Amniotic epithelial cell (primary cell): ENCODE data around the gene CLEC16A.
A peak's percentile ranks its signal among the peaks of the same experiment; 100 is the strongest.
"Not testable (repeated sequence)": the region's sequence is repeated elsewhere in the genome, so short reads cannot be mapped to it uniquely, and the experiment has no call there.

Experiments
- DNase-seq: peaks from one replicate; pipeline ENCODE4 v3.0.0-alpha.2; 2010; ENCODE audit warnings: low read depth

CLEC16A gene

GRCh38 chr16:10926094-10926493 lies 18.3 kb upstream of the CLEC16A start:
- DNase-seq, result no peak

DNA sequence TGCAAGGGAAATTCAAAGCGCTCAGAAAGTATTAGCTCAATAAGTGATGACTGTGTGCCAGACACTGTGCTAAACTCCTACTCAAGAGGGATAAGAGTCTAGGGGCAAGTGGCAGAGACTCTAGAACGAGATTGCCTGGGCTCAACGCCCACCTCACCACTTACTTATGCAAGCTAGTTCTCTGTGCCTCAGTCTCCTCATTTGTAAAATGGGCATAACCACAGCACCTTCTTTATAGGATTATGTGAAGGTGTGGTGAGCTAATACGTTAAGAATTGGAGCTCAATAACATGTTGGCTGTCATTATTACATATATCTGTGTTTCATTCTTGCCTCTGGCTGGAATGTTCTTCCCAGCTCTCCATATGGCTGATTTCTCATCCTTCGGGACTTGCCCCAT lies 17.5 kb upstream of the CLEC16A start:
- DNase-seq, result no peak

GRCh38 chr16:10927497-10928112 lies 16.8 kb upstream of the CLEC16A start:
- DNase-seq, result no peak

DNA sequence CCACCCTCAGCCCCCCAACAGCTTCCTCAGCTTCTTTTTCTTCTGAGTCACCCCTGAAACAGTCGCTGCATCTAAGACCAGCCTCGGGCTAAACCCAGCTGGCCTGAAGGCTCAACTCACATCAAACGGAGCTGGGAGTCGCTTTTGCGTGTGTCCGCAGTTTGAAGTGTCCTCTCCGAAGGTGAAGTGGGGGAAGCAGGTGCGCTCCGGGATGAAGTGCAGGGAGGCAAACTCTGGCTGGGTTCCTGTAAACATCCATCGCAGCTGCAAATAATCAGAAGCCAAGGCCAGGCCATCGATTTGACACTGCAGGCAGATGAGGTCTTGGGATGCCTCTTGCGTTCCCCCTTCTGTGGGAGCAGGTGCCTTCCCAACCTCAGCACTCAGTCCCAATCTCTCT lies 15.3 kb upstream of the CLEC16A start:
- not testable (repeated sequence) for DNase-seq

- DNase-seq, result no peak
These were observed 14.3 kb upstream of the CLEC16A start for GRCh38 chr16:10929853-10930754.

DNA sequence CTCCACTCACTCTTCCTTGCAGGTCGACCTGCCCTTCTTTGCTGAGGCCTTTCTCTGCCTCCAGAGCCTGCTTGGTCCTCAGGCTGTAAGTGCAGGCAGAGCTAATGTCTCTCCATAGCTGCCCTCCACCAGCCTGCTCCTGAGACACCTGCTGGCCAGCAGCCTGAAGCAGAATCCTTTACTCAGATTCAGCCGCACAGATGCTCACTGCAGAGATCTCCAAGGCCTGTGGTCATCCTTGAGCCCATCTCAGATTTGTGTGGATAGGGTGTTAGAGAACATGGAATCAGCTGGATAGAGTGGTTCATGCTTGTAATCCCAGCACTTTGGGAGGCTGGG lies 13.6 kb upstream of the CLEC16A start:
- DNase-seq, result no peak

GRCh38 chr16:10931134-10931533 lies 13.2 kb upstream of the CLEC16A start:
- no peak for DNase-seq

GRCh38 chr16:10931977-10932632 lies 12.3 kb upstream of the CLEC16A start:
- DNase-seq, result no peak

DNA sequence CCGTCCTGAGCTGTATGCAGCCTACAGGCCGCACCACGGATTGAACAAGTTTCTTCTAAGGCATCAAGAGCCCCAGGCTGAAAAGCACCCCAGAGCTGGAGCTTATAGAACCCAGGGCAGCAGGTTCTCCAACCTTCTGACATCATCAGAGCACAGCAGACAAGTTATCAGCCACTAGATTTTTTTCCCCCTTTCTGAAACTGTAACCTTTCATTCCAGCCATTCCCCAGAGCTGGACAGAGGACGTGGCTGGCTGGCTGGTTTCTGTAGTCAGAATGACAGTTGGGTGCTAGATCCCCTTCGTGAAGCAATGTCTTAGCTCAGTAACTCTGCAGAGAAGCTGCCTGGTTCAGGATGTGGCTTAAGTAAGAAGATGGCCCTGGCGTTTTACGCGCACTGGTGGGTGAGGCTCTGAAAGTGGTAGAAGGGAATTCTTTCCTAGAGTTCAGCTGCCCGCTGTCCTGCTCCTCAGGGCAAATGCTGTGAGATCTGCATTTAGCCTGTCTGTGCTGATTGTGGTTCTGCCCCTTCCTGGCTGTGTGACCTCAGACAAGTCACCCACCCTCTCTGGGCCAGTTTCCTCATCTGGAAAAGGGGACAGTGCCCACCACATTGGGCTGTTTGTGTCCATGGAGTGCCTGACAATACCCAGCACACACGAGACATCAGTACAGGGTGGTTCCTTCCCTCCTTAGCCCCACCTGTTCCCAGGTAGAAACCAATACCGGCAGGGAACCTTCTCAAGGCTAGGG lies 11.2 kb upstream of the CLEC16A start:
- DNase-seq, result peak; percentile 44

GRCh38 chr16:10933865-10934264 lies 10.5 kb upstream of the CLEC16A start:
- no peak for DNase-seq

GRCh38 chr16:10934325-10935107 lies 9.8 kb upstream of the CLEC16A start:
- DNase-seq, result no peak

GRCh38 chr16:10935226-10935915 lies 9.0 kb upstream of the CLEC16A start:
- no peak for DNase-seq

GRCh38 chr16:10936272-10936984 lies 7.9 kb upstream of the CLEC16A start:
- no peak for DNase-seq

DNA sequence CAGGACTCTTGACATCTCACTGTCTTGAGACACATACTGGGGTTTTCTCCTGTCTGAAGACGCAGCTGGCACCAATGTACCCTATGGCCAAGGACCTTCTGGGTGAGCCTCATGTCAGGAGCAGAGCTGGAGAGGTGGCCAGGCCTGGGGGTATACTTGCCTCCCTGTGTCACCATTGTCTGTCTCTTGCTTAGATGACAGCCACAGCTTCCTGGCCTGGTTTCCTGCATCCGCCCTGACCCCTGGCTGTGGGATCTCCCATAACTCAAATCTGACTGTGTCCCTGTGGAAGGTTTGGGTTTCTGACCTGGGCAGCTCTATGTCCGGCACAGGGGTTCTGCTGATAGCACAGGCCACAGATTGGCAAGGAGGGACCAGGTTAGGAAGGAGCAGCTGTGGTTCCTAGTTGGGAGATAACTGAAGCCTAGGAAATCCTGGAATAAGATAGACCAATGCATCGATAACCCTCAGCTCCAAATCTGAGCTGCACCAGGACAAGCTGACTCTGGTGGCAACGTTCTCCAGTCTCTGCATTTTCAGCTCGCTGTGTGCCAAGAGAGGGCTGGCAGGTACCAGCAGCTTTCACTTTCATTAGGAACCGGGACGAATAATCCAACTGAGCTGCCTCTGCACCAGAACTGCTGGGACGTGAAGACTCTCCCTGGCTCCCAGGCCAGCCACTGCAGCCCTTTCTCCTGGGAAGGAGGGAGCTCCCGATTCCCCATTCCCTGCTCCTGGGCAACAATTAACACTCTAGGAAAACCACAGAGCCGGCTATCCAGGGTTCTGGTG lies 7.1 kb upstream of the CLEC16A start:
- DNase-seq, result no peak

DNA sequence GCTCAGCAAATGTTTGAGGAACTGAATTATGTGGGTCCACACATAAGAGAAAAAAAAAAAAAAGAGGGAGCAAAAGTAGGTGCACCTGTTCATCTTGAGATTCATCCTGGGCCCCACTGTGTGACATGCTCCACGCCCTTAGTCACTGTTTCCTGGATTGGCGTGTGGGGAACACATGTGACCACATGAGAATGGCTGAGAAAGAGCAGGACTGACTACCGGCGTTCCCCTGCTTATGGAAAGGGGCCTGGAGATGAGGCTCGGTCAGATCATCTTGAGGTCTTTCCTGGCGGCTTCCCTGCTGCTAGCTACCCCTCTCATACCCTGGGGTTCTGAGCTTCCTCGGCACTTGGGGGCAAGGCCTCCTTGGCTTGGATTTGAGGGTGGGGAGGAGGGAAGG lies 6.0 kb upstream of the CLEC16A start:
- DNase-seq, result no peak

GRCh38 chr16:10938796-10939648 lies 5.3 kb upstream of the CLEC16A start:
- DNase-seq, result no peak

DNA sequence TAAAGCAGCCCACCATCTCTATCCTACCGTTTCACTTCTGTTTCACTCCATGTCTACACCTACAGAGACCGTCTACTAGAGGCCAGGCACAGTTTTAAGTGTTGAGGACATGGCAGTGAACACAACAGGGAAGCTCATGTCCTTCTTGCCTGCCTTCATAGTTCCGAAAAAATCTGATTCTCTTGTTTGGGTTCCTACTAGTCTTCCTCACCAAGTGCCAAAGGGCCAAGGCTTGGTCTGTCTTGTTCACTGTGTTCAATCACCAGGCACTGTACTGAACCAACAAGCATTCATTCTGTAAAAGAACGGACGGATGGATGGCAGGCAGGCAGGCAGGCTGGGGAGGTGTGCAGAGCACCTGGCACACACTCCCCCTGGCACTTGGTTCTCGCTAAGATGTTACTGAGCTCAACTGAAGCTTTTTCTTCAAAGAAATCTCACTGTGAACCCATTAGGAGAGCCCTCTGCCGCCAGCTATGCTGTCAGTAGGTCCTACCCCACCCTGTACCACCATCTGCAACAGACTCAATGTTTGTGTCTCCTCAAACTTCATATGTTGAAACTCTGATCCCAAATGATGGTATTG lies 4.6 kb upstream of the CLEC16A start:
- DNase-seq, result no peak

DNA sequence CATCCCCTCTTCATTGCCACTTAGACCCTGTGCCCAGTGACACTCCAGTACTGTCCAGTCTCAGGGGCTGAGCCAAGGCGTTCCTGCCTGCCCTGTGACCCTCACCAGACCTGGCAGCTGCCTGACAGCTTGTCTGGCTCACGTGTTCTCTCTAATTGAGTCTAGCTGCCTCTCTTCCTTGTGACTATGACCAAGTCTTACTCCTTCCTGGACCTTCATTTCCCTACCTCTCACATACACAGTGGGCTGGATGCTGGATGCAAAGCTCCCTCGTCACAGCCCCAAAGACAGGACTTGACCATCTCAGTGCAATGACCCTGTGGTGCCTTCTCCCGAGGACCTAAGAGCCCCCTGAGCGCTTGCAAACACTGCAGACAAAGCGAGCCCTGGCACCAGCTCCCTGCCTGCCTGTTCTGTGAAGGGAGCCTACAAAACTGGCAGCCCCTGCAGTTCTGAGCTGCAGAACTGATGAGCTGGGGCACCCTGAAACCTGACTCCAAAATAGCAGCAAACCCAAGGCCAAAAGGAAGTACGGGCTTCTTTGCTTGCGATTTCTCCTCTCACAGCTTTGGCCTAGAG lies 3.8 kb upstream of the CLEC16A start:
- DNase-seq, result no peak
